Duodenal mucosa (tissue), 2 donors: ENCODE results near the gene CDC25B.
A peak's percentile ranks its signal among the peaks of the same experiment; 100 is the strongest.

ENCODE experiments used
- H3K27ac ChIP-seq: one replicate; pipeline ENCODE4 v1.7.0; 2013; ENCODE audit warnings: low read depth, low read length
- H3K27me3 ChIP-seq, 2 donors: one replicate each; pipeline ENCODE4 v1.7.0; 2013; ENCODE audit warnings: low read length in 2 of 2, control low read depth in 1 of 2; ENCODE audit not compliant: insufficient read depth in 2 of 2, control insufficient read depth in 1 of 2
- H3K36me3 ChIP-seq, 2 donors: one replicate each; pipeline ENCODE4 v1.7.0; 2013; ENCODE audit warnings: low read length in 2 of 2, control low read depth in 1 of 2; ENCODE audit not compliant: insufficient read depth in 2 of 2, control insufficient read depth in 1 of 2
- H3K4me1 ChIP-seq, 2 donors: one replicate each; pipeline ENCODE4 v1.7.0; 2013; ENCODE audit warnings: low read length in 2 of 2, control low read depth in 1 of 2; ENCODE audit not compliant: insufficient read depth in 2 of 2, control insufficient read depth in 1 of 2
- H3K4me3 ChIP-seq, 2 donors: one replicate each; pipeline ENCODE4 v1.7.0; 2013; ENCODE audit warnings: low read length in 2 of 2, low read depth in 1 of 2
- H3K9ac ChIP-seq, 2 donors: one replicate each; pipeline ENCODE4 v1.7.0; 2013; ENCODE audit warnings: low read length in 2 of 2, low read depth in 1 of 2
- H3K9me3 ChIP-seq, 2 donors: one replicate each; pipeline ENCODE4 v1.7.0; 2013; ENCODE audit warnings: low read length in 2 of 2, control low read depth in 1 of 2; ENCODE audit not compliant: control insufficient read depth in 1 of 2

The CDC25B gene

GRCh38 chr20:3775457-3776108, 20.5 kb upstream of the CDC25B start:
- Histone ChIP-seq H3K4me3 (no peak overlapping the region), H3K9ac (no peak overlapping the region), H3K36me3 (no peaks in the 10 kb centered on the region), H3K27me3 (peaks cover 0 to 20% of the 10 kb centered on the region in 2 donors), H3K4me1 (peaks cover under 1 to 16% of the 10 kb centered on the region in 2 donors), H3K27ac (no peak overlapping the region), H3K9me3 (no peaks in the 10 kb centered on the region)

- Histone ChIP-seq H3K27ac (no peak overlapping the region), H3K9me3 (no peaks in the 10 kb centered on the region), H3K36me3 (no peaks in the 10 kb centered on the region), H3K27me3 (peaks cover 0 to 20% of the 10 kb centered on the region in 2 donors), H3K4me1 (peaks cover 7 to 22% of the 10 kb centered on the region in 2 donors), H3K4me3 (peak overlapping the region; percentile 65 to 72), H3K9ac (peak overlapping the region; percentile 17 to 54)
Observed at GRCh38 chr20:3777381-3777715, 18.8 kb upstream of the CDC25B start.

- peak overlapping the region; percentile 17 to 54 for H3K9ac ChIP-seq
- H3K4me3 ChIP-seq = peak overlapping the region; percentile 65 to 72
- H3K27ac ChIP-seq = no peak overlapping the region
- H3K9me3 ChIP-seq = no peaks in the 10 kb centered on the region
- peaks cover 7 to 23% of the 10 kb centered on the region in 2 donors for H3K4me1 ChIP-seq
- H3K36me3 ChIP-seq = no peaks in the 10 kb centered on the region
- H3K27me3 ChIP-seq = peaks cover 0 to 20% of the 10 kb centered on the region in 2 donors
Observed at GRCh38 chr20:3777716-3778629, 18.1 kb upstream of the CDC25B start.

DNA sequence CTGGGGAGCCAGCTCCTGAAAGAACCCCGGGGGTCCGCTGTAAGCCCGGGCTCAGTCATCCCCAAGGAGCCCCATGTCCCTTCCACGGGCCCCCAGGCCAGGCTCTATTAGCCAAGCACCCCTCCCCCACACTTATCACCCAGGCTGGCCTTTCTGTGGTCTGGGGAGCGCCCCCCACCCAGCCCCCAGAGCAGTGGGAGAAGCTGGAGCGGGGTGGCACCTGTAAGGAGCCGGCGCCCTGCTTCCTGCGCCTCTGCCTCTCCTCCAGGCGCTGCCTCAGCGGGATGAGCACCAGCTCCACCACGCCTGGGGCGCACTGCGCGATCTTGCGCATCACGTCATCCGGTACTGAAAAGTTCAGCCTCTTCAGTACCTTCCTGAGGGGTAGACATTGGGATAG, 17.1 kb upstream of the CDC25B start:
- Histone ChIP-seq H3K9me3 (no peaks in the 10 kb centered on the region), H3K27ac (no peak overlapping the region), H3K4me1 (peaks cover 16 to 32% of the 10 kb centered on the region in 2 donors), H3K36me3 (peaks cover 0 to 4% of the 10 kb centered on the region in 2 donors), H3K27me3 (peaks cover 0 to 20% of the 10 kb centered on the region in 2 donors), H3K9ac (no peak overlapping the region), H3K4me3 (no peak overlapping the region)

DNA sequence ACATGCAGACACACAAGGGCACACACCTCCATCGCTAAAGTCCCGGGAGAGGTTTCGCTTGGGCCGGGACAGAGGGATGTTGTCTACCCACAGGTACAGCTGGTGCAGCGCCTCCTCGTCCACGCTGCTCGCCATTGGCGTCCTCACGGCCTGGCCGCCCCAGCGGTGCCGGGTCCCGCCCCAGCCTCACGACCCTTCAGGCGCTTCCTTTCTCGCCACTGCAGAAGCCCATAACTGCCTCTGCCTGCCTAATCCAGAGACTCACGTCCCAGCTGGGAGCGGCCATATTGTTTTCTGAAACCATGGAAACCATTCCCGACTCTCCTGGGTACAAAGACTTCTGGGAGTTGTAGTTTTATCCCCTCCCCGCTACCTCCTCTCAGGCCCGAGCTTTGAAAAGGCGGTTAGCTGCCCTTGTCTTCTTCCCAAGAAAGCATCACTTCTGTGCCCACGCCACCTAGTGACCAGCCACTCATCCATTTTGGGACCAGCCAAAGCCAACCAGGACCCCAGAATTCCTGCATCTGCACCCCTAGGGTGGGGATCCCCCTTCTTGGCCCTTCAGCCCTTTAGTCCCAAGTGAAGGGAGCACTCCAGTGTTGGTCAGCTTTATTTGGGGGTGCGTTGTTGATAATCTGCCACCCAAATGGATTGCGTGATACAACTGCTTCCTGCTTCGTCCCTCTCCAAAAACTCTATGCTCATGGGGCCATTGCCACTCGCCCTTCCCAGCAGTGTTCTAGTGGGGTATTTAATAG, 14.8 kb upstream of the CDC25B start, which contains the start of gene SPEF1:
Gene SPEF1 (minus strand): TSS at position 296 of the 758 bp plus-strand sequence. CDS start 161 bp downstream, at position 135.
- H3K27me3 ChIP-seq = peaks cover 0 to 20% of the 10 kb centered on the region in 2 donors
- H3K9me3 ChIP-seq = no peaks in the 10 kb centered on the region
- peak within 1 kb of the TSS in 1 of 2 donors; percentile 28 for H3K9ac ChIP-seq
- peaks cover 32 to 48% of the 10 kb centered on the region in 2 donors for H3K4me1 ChIP-seq
- H3K36me3 ChIP-seq = peaks cover 0 to 10% of the 10 kb centered on the region in 2 donors
- H3K4me3 ChIP-seq = peak within 1 kb of the TSS; percentile 71 to 75
- H3K27ac ChIP-seq = no peak within 1 kb of the TSS

DNA sequence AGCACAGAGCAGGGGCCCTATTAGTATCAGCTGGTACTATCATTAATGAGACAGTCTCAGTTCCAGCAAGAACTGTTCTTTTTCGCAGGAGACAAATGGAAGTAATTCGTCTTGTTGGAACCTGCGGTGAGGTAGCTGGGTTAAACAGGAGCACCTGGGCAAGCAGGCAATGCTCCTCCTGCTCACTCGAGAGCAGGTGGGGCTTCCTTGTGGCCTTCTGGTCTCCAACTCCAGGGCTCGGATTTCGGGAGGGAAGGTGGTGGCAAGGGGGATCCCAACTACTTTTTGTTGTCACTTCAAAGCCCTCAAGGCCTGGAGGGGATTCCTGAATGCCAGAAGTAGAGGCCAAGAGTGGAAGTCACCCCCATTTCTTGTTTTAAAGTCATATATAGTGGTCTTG, 13.5 kb upstream of the CDC25B start:
- Histone ChIP-seq H3K4me3 (no peak overlapping the region), H3K36me3 (peaks cover 0 to 10% of the 10 kb centered on the region in 2 donors), H3K9ac (no peak overlapping the region), H3K9me3 (no peaks in the 10 kb centered on the region), H3K27ac (no peak overlapping the region), H3K27me3 (peaks cover 0 to 18% of the 10 kb centered on the region in 2 donors), H3K4me1 (peaks cover 39 to 49% of the 10 kb centered on the region in 2 donors)

DNA sequence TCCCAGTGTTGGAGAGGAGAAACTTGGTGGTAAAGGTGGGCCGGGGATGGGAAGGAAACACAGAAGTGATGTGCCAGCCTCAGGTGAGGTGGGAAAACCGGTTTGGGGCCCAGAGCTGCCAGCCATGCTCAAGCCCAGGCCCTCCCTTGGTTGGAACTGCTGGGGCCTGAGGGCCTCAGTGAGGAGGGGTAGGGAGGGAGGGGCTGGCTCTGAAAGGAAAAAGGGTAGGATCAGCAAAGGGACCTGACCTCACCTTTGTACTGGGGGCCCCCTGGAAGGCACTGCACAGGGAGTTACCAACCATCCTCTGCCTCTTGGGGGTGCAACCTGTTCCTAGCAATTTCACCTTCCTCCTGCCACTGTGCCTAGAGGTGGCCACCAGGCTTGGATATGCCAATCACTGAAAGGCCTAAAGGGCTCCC, 13.0 kb upstream of the CDC25B start:
- H3K27ac ChIP-seq = no peak overlapping the region
- H3K36me3 ChIP-seq = peaks cover 0 to 10% of the 10 kb centered on the region in 2 donors
- peaks cover 0 to 17% of the 10 kb centered on the region in 2 donors for H3K27me3 ChIP-seq
- H3K4me1 ChIP-seq = peaks cover 42 to 46% of the 10 kb centered on the region in 2 donors
- no peak overlapping the region for H3K9ac ChIP-seq
- H3K4me3 ChIP-seq = no peak overlapping the region
- no peaks in the 10 kb centered on the region for H3K9me3 ChIP-seq

- no peaks in the 10 kb centered on the region for H3K9me3 ChIP-seq
- peaks cover 0 to 10% of the 10 kb centered on the region in 2 donors for H3K36me3 ChIP-seq
- H3K27me3 ChIP-seq = peaks cover 0 to 11% of the 10 kb centered on the region in 2 donors
- H3K27ac ChIP-seq = no peak overlapping the region
- H3K4me3 ChIP-seq = no peak overlapping the region
- H3K4me1 ChIP-seq = peaks cover 41 to 47% of the 10 kb centered on the region in 2 donors
- H3K9ac ChIP-seq = no peak overlapping the region
Observed at GRCh38 chr20:3783511-3784195, 12.5 kb upstream of the CDC25B start.

DNA sequence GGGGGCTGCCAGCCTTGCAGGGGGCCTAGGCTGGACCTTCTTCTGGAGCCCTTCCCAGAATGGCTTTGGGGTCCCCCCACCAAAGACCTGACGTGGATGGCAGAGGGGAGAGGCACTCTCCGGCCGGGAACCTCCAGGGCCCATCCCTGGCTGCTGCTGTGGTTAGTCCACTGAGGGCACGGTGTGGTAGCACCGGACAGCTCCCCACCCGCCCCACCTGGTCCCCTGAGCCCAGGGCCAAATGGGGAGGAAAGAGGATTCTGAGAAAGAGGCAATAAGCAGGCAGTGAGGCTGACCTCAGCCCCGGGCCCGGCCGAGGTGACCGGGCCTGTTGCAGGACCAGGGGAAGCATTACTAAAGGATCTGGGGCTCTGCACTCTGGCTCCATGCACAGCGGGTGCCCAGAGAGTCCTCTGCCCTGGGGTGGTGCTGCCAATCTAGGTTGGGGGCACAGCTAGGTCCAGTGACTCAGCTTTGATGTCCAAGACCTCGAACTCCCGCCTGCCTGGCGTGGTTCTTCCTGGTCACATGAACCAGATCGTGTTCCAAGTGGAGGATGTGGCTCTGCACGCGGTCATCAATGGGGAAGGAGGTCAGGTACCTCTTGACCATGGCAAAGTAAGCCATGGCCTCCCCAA, 11.8 kb upstream of the CDC25B start:
- Histone ChIP-seq H3K9ac (peak overlapping the region; percentile 38 to 70), H3K4me1 (peaks cover 47 to 52% of the 10 kb centered on the region in 2 donors), H3K4me3 (peak overlapping the region in 1 of 2 donors; percentile 91), H3K27me3 (peaks cover 0 to 4% of the 10 kb centered on the region in 2 donors), H3K27ac (no peak overlapping the region), H3K9me3 (no peaks in the 10 kb centered on the region), H3K36me3 (peaks cover 0 to 10% of the 10 kb centered on the region in 2 donors)
